PC-3 (cell line): Measurements from ENCODE around the gene RBM10.

ENCODE experiments used
- CTCF ChIP-seq: fragments of 300-600 bp; sonication (generic); conservative IDR thresholded peaks from 2 replicates; pipeline ENCODE4 v1.5.1; 2017; ENCODE audit warnings: antibody characterized with exemption, low read depth, mild to moderate bottlenecking, low read length
- EZH2phosphoT487 ChIP-seq: fragments of 300-600 bp; sonication (generic); IDR thresholded peaks from 2 replicates; pipeline ENCODE4 v1.6.1; 2018; ENCODE audit warnings: mild to moderate bottlenecking, antibody characterized with exemption, low read length, borderline replicate concordance

GRCh38 chrX:47178337-47178736 lies 33.3 kb downstream of the RBM10 start:
- TF ChIP-seq CTCF (no peak), EZH2phosphoT487 (no peak)
